Calu3 (cell line): ENCODE data around the gene USF3. TPM values are rescaled to one million over a fixed set of nuclear protein-coding genes. Genes with fewer than 3 reads are reported as not detected.

ENCODE experiments used
- BruUV-seq: library from RNA; stranded (reverse); fragments of 400-500 nt; replicated peaks from 2 replicates; lab custom pipeline; 2021; lab: Mats Ljungman, UMichigan
- CTCF ChIA-PET: fragments of 300-600 bp; sonication (Branson Sonifier 250); formaldehyde crosslinking; loops from one replicate; lab custom pipeline; 2022; ENCODE audit warnings: antibody characterized with exemption; lab: Charles Lee
- DNase-seq: peaks from one replicate; pipeline ENCODE4 v3.0.0; 2022
- H3K27ac Mint-ChIP-seq: one replicate; pipeline ENCODE4 v1.8.0; 2022; ENCODE audit warnings: mixed read lengths; ENCODE audit not compliant: unreplicated experiment
- H3K27me3 Mint-ChIP-seq: one replicate; pipeline ENCODE4 v1.8.0; 2022; ENCODE audit warnings: mixed read lengths; ENCODE audit not compliant: unreplicated experiment
- H3K36me3 Mint-ChIP-seq: one replicate; pipeline ENCODE4 v1.8.0; 2022; ENCODE audit warnings: mild to moderate bottlenecking, moderate library complexity, mixed read lengths; ENCODE audit not compliant: insufficient read depth, unreplicated experiment
- H3K4me1 Mint-ChIP-seq: one replicate; pipeline ENCODE4 v1.8.0; 2022; ENCODE audit warnings: mild to moderate bottlenecking, low read depth, mixed read lengths; ENCODE audit not compliant: unreplicated experiment
- H3K4me3 Mint-ChIP-seq: one replicate; pipeline ENCODE4 v1.8.0; 2022; ENCODE audit warnings: mild to moderate bottlenecking, low read depth, moderate library complexity, mixed read lengths; ENCODE audit not compliant: unreplicated experiment
- H3K9me3 Mint-ChIP-seq: one replicate; pipeline ENCODE4 v1.8.0; 2022; ENCODE audit warnings: low read depth, mixed read lengths; ENCODE audit not compliant: unreplicated experiment
- CTCF ChIP-seq: fragments of 200-600 bp; IDR thresholded peaks from one replicate; pipeline ENCODE4 v1.8.0; 2022; ENCODE audit warnings: antibody characterized with exemption; ENCODE audit not compliant: unreplicated experiment
- intact Hi-C: fragments of 100-400 bp; cut with micrococcal nuclease; formaldehyde crosslinking; loops from one replicate; pipeline ENCODE4 v1.10.0; 2022; ENCODE audit not compliant: unreplicated experiment
- total RNA-seq: library from RNA; stranded (reverse); gene quantifications from 2 replicates; pipeline ENCODE4 v1.2.3, GENCODE V29; 2022

The USF3 gene
- total RNA-seq, 1 experiment from 2014 or later = 10.7 TPM

DNA sequence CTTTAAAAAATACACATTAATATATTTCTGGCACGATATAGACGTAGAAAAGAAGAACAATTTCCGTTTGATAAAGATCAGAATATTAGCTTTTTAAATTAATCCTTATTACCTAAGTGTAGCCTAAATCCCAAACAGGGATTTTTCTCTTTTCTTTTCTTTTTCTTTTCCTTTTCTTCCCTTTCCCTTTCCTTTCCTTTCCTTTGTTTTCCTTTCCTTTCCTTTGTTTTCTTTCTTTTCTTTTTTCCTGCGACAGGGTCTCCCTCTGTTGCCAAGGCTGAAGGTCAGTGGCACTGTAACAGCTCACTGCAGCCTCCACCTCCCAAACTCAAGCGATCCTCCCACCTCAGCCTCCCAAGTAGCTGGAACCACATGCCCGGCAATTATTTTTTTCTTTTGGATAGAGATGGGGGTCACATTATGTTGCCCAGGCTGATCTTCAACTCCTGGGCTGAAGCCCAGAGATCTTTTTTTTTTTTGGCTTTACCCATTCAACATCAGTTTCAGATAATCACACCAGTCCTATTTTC is 1.8 kb upstream of the USF3 start:
- no peaks in the 10 kb centered on the region for H3K27me3 Mint-ChIP-seq
- intact Hi-C loops = no loop called here
- no peak overlapping the region for H3K27ac Mint-ChIP-seq
- H3K9me3 Mint-ChIP-seq = no peaks in the 10 kb centered on the region
- peaks cover 7% of the 10 kb centered on the region for H3K36me3 Mint-ChIP-seq
- BruUV-seq = no TSS peak
- CTCF ChIA-PET = no interaction called here
- H3K4me3 Mint-ChIP-seq = no peak overlapping the region
- H3K4me1 Mint-ChIP-seq = peaks cover 8% of the 10 kb centered on the region
- no peak for DNase-seq
- no peak for TF ChIP-seq CTCF

DNA sequence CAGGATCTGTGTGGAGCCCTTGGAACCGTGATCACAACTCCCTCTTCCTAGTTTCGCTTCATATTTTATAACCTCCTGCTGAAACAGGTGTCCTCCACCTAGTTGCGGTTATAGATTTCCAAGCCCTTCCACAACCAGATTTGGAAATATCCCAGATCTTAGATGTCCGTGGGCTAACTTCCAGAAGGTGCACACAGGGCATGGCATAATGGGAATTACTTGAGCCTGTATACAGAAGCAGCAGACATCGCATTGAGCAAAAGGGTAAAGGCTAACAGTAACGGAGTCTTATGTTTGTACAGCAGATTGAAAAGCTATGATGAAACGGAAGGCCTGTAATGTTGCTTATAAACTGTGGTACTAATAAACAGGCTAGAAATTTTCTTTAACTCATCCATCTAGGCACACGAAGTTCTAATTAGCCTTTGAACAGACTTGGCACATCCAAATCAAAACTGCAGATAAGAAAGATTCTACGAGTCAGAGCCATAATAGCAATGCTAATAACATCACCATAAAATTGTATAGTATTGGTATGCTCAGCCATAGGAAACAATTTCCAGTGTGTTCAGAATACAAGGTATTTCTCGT is 1.2 kb upstream of the USF3 start:
- Mint-ChIP-seq H3K36me3 (peaks cover 7% of the 10 kb centered on the region), H3K4me1 (peaks cover 8% of the 10 kb centered on the region), H3K9me3 (no peaks in the 10 kb centered on the region), H3K27ac (no peak overlapping the region), H3K4me3 (no peak overlapping the region), H3K27me3 (no peaks in the 10 kb centered on the region)
- TSS peak; percentile 44 for BruUV-seq
- CTCF ChIA-PET = no interaction called here
- intact Hi-C loops = no loop called here
- DNase-seq = no peak
- no peak for TF ChIP-seq CTCF

GRCh38 chr3:113696658-113697499 is 437 bp upstream of the USF3 start:
- Mint-ChIP-seq H3K4me3 (no peak overlapping the region), H3K27me3 (no peaks in the 10 kb centered on the region), H3K9me3 (no peaks in the 10 kb centered on the region), H3K36me3 (peaks cover 7% of the 10 kb centered on the region), H3K27ac (no peak overlapping the region), H3K4me1 (peaks cover 8% of the 10 kb centered on the region)
- CTCF ChIA-PET = interaction anchor here (0.9 kb wide), 1 partner anchor 23 kb away, joined by 6 read pairs; no protein-coding TSS in a partner anchor
- BruUV-seq = no TSS peak
- intact Hi-C loops = no loop called here
- DNase-seq = peak; percentile 98
- no peak for TF ChIP-seq CTCF

DNA sequence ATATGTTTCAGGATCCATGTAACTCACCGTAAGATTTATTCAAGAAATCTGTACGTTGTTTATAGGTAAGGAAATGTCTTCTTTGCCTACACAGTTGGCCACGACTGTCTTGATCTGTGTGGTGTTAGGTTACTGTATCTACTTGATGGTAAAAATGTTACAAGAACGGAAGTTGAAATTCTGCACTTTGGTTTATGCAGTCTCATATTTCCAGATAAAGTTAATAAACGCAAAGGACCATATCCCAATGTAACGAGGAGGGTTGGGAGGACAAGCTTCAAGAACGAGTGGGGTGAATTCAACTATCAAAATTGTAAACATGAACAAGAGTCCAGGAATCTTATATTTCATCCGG is 1.0 kb downstream of the USF3 start:
- CTCF ChIA-PET = no interaction called here
- Mint-ChIP-seq H3K4me3 (no peak overlapping the region), H3K36me3 (peaks cover 7% of the 10 kb centered on the region), H3K9me3 (no peaks in the 10 kb centered on the region), H3K27ac (peak overlapping the region; percentile 73), H3K27me3 (no peaks in the 10 kb centered on the region), H3K4me1 (peaks cover 8% of the 10 kb centered on the region)
- intact Hi-C loops = no loop called here
- DNase-seq = no peak
- no peak for TF ChIP-seq CTCF
- TSS peak; percentile 50 for BruUV-seq
